Stomach (tissue), 9 donors: ENCODE data around the gene SLC10A3. TPM values are rescaled to one million over a fixed set of nuclear protein-coding genes. Genes with fewer than 3 reads are reported as not detected.

Source experiments
- DNase-seq, 2 donors: peaks; one replicate each; pipeline versions ENCODE4 v3.0.0 to v3.0.0-alpha.2; 2013 to 2019
- H3K27ac ChIP-seq, 5 donors: fragments of 200-600 bp in 4 of 5; sonication (generic) in 4 of 5; one replicate each; pipeline ENCODE4 v1.5.1; 2013 to 2019; ENCODE audit warnings: mild to moderate bottlenecking in 1 of 5, moderate library complexity in 1 of 5
- H3K27me3 ChIP-seq, 3 donors: fragments of 200-600 bp; sonication (generic); one replicate each; pipeline ENCODE4 v1.5.1; 2017 to 2019; ENCODE audit warnings: mixed run types in 1 of 3
- H3K36me3 ChIP-seq, 4 donors: fragments of 200-600 bp; sonication (generic); 1 replicate in 3 of 4; 2 replicates in 1 of 4; pipeline ENCODE4 v1.5.1; 2016 to 2019
- H3K4me1 ChIP-seq, 4 donors: fragments of 200-600 bp; sonication (generic); one replicate each; pipeline ENCODE4 v1.5.1; 2016 to 2019
- H3K4me3 ChIP-seq, 4 donors: fragments of 200-600 bp; sonication (generic) in 3 of 4; one replicate each; pipeline ENCODE4 v1.5.1; 2016 to 2019; ENCODE audit warnings: mild to moderate bottlenecking in 1 of 4
- H3K9me3 ChIP-seq, 4 donors: fragments of 200-600 bp; sonication (generic); one replicate each; pipeline ENCODE4 v1.5.1; 2016 to 2019
- EP300 ChIP-seq: sonication (generic); formaldehyde crosslinking; IDR thresholded peaks from one replicate; pipeline ENCODE4 v1.6.1; 2017; ENCODE audit warnings: antibody characterized with exemption
- POLR2A ChIP-seq, 4 donors: fragments of 450-650 bp; IDR thresholded peaks; one replicate each; pipeline ENCODE4 v1.6.1; 2016; ENCODE audit warnings: antibody characterized with exemption in 4 of 4, control low read depth in 2 of 4, mild to moderate bottlenecking in 1 of 4, moderate library complexity in 1 of 4
- POLR2AphosphoS5 ChIP-seq, 3 donors: sonication (generic); formaldehyde crosslinking; IDR thresholded peaks; one replicate each; pipeline ENCODE4 v1.6.1; 2016; ENCODE audit warnings: antibody characterized with exemption in 3 of 3
- WGBS, 5 donors: extraction: QIAGEN DNeasy Blood & Tissue Kit in 3 of 5; methylation state at CpG; one replicate each; pipeline versions ENCODE4 v1.1.5 to v1.1.7; 2013 to 2018; 5-methylcytosine and 5-hydroxymethylcytosine counted together
- intact Hi-C: fragments of 100-400 bp; cut with DNase I; formaldehyde crosslinking; loops from one replicate; pipeline ENCODE4 v1.15.1; 2023; ENCODE audit warnings: low total_unique reads
- polyA plus RNA-seq, 3 donors: library from polyadenylated mRNA; stranded (reverse); fragments of 200-250 nt; gene quantifications; one replicate each; pipeline ENCODE4 v1.2.3, GENCODE V29; 2013
- total RNA-seq, 5 donors: library from RNA; depleted of rRNA; stranded (reverse); fragments of >200 nt; gene quantifications; one replicate each; pipeline versions ENCODE4 v1.1.0 to v1.2.3, GENCODE V29; 2014 to 2016
- TF ChIP-seq, protein P1 (sequence below), 7 experiments: fragments of 450-650 bp in 4 of 7; fragments of 200-600 bp in 3 of 7; sonication (generic) in 3 of 7; IDR thresholded peaks; one replicate each; pipeline ENCODE4 v1.5.1; 2016 to 2019; ENCODE audit warnings: antibody characterized with exemption in 7 of 7, control low read depth in 2 of 7, mild to moderate bottlenecking in 1 of 7
- donor health status: healthy with polysubstance abuse.
- donor health status: Bipolar disorder and iron deficiency.
- donor health status: healthy.

The SLC10A3 gene
- total and polyA plus RNA-seq, 8 donors = 4.9 to 175 (median 12.9) TPM

DNA sequence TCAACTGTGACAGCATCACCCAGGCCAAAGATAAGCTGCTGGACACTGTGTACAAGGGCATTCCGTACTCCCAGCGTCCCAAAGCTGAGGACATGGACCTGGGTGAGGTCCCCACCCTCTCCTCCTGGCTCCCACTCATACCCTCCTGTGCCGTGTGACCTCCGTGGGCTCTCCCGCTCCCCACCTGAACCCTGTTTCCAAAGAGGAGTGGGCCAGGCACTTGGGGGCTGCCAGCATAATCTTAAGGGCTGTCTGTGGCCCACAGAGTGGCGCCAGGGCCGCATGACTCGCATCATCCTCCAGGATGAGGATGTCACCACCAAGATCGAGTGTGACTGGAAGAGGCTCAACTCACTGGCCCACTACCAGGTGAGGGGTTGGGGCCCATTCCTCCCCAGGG is 21.3 kb downstream of the SLC10A3 start:
- WGBS, 5 donors = 88 to 92% (median 88%) methylated on average over 7 to 9 of the region's 9 CpGs
- no peak for DNase-seq
- H3K36me3 ChIP-seq = peaks cover 3 to 89% (median 81%) of the 10 kb centered on the region in 4 donors
- H3K4me1 ChIP-seq = no peaks in the 10 kb centered on the region
- no peaks in the 10 kb centered on the region for H3K27me3 ChIP-seq
- intact Hi-C loops = no loop called here
- TF ChIP-seq POLR2AphosphoS5 (IDR thresholded peaks at IDR 0.05) (no peak), POLR2A (IDR thresholded peaks at IDR 0.05) (no peak), EP300 (no peak)
- TF ChIP-seq, protein P1, sequence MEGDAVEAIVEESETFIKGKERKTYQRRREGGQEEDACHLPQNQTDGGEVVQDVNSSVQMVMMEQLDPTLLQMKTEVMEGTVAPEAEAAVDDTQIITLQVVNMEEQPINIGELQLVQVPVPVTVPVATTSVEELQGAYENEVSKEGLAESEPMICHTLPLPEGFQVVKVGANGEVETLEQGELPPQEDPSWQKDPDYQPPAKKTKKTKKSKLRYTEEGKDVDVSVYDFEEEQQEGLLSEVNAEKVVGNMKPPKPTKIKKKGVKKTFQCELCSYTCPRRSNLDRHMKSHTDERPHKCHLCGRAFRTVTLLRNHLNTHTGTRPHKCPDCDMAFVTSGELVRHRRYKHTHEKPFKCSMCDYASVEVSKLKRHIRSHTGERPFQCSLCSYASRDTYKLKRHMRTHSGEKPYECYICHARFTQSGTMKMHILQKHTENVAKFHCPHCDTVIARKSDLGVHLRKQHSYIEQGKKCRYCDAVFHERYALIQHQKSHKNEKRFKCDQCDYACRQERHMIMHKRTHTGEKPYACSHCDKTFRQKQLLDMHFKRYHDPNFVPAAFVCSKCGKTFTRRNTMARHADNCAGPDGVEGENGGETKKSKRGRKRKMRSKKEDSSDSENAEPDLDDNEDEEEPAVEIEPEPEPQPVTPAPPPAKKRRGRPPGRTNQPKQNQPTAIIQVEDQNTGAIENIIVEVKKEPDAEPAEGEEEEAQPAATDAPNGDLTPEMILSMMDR (IDR thresholded peaks at IDR 0.05) = no peak
- no peaks in the 10 kb centered on the region for H3K9me3 ChIP-seq
- no peak overlapping the region for H3K4me3 ChIP-seq
- no peak overlapping the region for H3K27ac ChIP-seq

DNA sequence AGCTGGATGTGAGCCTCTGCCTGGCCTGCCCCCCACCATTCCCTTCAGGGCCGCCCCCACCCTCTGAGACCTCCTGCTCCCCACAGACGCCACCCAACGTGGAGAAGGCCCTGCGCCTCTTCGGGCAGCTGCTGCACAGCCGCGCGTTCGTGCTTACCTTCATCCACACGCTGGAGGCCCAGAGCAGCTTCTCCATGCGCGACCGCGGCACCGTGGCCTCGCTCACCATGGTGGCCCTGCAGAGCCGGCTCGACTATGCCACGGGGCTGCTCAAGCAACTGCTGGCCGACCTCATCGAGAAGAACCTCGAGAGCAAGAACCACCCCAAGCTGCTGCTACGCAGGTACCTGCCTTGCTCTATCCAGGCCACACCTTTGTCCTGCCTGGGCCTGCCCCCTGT is 22.2 kb downstream of the SLC10A3 start:
- intact Hi-C loops = no loop called here
- Histone ChIP-seq H3K4me1 (no peaks in the 10 kb centered on the region), H3K4me3 (no peak overlapping the region), H3K27me3 (no peaks in the 10 kb centered on the region), H3K36me3 (peaks cover 3 to 96% (median 88%) of the 10 kb centered on the region in 4 donors), H3K27ac (no peak overlapping the region), H3K9me3 (no peaks in the 10 kb centered on the region)
- DNase-seq = no peak
- 94 to 100% (median 96%) methylated on average over 11 to 23 of the region's 23 CpGs for WGBS, 5 donors
- no peak for TF ChIP-seq POLR2A (IDR thresholded peaks at IDR 0.05)
- no peak for TF ChIP-seq EP300
- no peak for TF ChIP-seq POLR2AphosphoS5 (IDR thresholded peaks at IDR 0.05)
- TF ChIP-seq, protein P1 (IDR thresholded peaks at IDR 0.05) = no peak

DNA sequence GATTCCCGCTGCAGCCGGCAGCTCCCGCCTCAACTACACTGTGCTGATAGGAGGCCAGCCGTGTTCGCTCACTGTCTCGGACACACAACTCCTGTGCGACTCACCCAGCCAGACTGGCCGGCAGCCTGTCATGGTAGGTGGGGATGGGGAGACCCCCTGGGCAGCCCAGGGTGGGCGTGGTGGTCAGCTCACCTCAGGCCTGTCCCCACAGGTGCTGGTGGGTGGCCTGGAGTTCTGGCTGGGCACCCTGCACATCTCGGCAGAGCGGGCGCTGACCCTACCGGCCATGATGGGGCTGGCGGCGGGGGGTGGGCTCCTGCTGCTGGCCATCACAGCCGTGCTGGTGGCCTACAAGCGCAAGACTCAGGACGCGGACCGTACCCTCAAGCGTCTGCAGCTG is 22.9 kb downstream of the SLC10A3 start:
- 91 to 97% (median 96%) methylated on average over 5 to 21 of the region's 21 CpGs for WGBS, 5 donors
- peaks cover 3 to 100% (median 90%) of the 10 kb centered on the region in 4 donors for H3K36me3 ChIP-seq
- DNase-seq = no peak
- TF ChIP-seq, protein P1 (IDR thresholded peaks at IDR 0.05) = no peak
- TF ChIP-seq POLR2A (IDR thresholded peaks at IDR 0.05) (no peak), POLR2AphosphoS5 (IDR thresholded peaks at IDR 0.05) (no peak), EP300 (no peak)
- H3K4me3 ChIP-seq = no peak overlapping the region
- intact Hi-C loops = no loop called here
- H3K9me3 ChIP-seq = no peaks in the 10 kb centered on the region
- no peaks in the 10 kb centered on the region for H3K27me3 ChIP-seq
- no peak overlapping the region for H3K27ac ChIP-seq
- no peaks in the 10 kb centered on the region for H3K4me1 ChIP-seq

DNA sequence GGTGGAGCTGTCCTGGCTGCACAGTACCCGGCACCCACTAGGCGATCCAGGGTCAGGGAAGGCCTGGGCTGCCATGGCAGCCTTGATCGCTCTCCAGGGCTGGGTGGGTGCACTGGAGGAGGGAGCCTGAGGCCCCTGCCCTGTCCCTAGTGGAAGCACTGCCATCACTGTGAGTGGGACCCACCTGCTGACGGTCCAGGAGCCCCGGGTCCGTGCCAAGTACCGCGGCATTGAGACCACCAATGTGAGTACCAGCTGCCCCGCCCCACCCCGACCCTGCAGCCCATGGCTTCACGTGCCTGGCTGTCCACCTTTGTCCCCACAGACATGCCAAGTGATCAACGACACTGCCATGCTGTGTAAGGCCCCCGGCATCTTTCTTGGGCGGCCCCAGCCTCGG is 23.5 kb downstream of the SLC10A3 start:
- TF ChIP-seq EP300 (no peak), POLR2AphosphoS5 (IDR thresholded peaks at IDR 0.05) (no peak)
- TF ChIP-seq, protein P1 (IDR thresholded peaks at IDR 0.05) = no peak
- Histone ChIP-seq H3K4me1 (no peaks in the 10 kb centered on the region), H3K9me3 (no peaks in the 10 kb centered on the region), H3K36me3 (peaks cover 3 to 100% (median 91%) of the 10 kb centered on the region in 4 donors), H3K27ac (no peak overlapping the region), H3K27me3 (no peaks in the 10 kb centered on the region), H3K4me3 (no peak overlapping the region)
- 93 to 100% (median 96%) methylated on average over 4 to 15 of the region's 15 CpGs for WGBS, 5 donors
- DNase-seq = no peak
- intact Hi-C loops = no loop called here
